ENCODE measurements around the gene LXN. TPM values are rescaled to one million over a fixed set of nuclear protein-coding genes. Genes with fewer than 3 reads are reported as not detected.

The LXN gene
- total RNA-seq, 3 donors from 2014 or later (not counting 1 experiment from before 2014, with no cell fraction given) = 2.2 to 3.9 (median 3.5) TPM

DNA sequence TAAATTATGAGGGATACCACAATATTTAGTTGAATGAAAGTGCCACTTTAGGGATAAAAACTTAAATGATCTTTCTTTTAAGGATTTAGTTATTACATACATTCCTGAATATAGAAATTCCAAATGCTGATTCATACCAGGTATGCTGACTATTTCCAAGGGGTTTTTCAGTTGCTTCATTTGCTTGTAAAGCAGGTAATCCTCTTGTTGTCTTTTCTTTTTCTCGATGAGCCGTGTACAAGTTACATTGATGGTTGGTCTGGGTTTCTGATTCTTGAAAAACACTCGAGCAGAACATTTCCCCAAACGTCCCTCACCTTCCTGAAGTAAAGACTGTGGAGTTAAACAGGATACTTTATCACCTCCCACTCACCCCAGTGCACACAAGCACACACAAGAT lies 38.2 kb upstream of the LXN start:
- no peak for DNase-seq
- WGBS (ENCODE audit: insufficient coverage) = no CpG with 5 or more reads among the region's 4 CpGs
- Mint-ChIP-seq H3K4me1 (peaks cover 21 to 22% of the 10 kb centered on the region in 2 donors), H3K27ac (no peak overlapping the region), H3K9me3 (no peaks in the 10 kb centered on the region), H3K27me3 (ENCODE audit: low read depth in 2 of 2) (no peaks in the 10 kb centered on the region), H3K4me3 (no peak overlapping the region), H3K36me3 (no peaks in the 10 kb centered on the region)
- H3K9me3 ChIP-seq (ENCODE audit: control insufficient read depth, insufficient read depth, low read length) = no peaks in the 10 kb centered on the region
- no peak overlapping the region for H3K4me3 ChIP-seq (ENCODE audit: low read length)
- no peaks in the 10 kb centered on the region for H3K27me3 ChIP-seq (ENCODE audit: control insufficient read depth, insufficient read depth, low read length)
- intact Hi-C loops (cut with micrococcal nuclease) = no loop called here
- no peak overlapping the region for H3K27ac ChIP-seq (ENCODE audit: low read length)
- no peak for ATAC-seq
- TF ChIP-seq, protein P1, sequence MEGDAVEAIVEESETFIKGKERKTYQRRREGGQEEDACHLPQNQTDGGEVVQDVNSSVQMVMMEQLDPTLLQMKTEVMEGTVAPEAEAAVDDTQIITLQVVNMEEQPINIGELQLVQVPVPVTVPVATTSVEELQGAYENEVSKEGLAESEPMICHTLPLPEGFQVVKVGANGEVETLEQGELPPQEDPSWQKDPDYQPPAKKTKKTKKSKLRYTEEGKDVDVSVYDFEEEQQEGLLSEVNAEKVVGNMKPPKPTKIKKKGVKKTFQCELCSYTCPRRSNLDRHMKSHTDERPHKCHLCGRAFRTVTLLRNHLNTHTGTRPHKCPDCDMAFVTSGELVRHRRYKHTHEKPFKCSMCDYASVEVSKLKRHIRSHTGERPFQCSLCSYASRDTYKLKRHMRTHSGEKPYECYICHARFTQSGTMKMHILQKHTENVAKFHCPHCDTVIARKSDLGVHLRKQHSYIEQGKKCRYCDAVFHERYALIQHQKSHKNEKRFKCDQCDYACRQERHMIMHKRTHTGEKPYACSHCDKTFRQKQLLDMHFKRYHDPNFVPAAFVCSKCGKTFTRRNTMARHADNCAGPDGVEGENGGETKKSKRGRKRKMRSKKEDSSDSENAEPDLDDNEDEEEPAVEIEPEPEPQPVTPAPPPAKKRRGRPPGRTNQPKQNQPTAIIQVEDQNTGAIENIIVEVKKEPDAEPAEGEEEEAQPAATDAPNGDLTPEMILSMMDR (IDR thresholded peaks at IDR 0.05) = no peak
- H3K4me1 ChIP-seq (ENCODE audit: control insufficient read depth, insufficient read depth, low read length) = no peaks in the 10 kb centered on the region
- H3K36me3 ChIP-seq (ENCODE audit: control insufficient read depth, insufficient read depth, low read length) = peaks cover 13% of the 10 kb centered on the region

DNA sequence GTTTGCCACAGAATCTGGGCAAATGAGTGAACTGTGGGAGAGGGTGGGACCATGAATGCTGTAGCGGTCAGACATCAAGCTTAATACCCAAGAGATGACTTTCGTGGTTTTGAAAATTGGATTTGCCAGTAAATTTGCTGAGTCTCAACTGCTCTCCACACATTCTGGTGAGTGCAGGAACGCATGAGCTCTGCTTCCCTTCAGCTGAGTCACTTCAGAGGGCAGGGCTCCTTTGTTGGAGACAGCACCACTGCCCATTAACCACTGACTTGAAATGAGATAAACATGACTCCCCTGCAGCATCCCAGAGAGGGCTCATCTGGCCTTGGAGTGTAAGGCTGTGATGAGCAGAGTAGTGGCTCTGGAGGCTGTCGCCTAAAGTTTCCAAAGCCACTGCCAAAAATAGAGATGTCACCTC lies 37.2 kb upstream of the LXN start:
- ATAC-seq (no peak), DNase-seq (no peak)
- Histone ChIP-seq H3K9me3 (ENCODE audit: control insufficient read depth, insufficient read depth, low read length) (no peaks in the 10 kb centered on the region), H3K4me3 (ENCODE audit: low read length) (no peak overlapping the region), H3K4me1 (ENCODE audit: control insufficient read depth, insufficient read depth, low read length) (no peaks in the 10 kb centered on the region), H3K36me3 (ENCODE audit: control insufficient read depth, insufficient read depth, low read length) (peaks cover 19% of the 10 kb centered on the region), H3K27ac (ENCODE audit: low read length) (no peak overlapping the region), H3K27me3 (ENCODE audit: control insufficient read depth, insufficient read depth, low read length) (no peaks in the 10 kb centered on the region)
- no peak overlapping the region for H3K4me3 Mint-ChIP-seq
- 88% methylated on average over 4 of the region's 4 CpGs for WGBS (ENCODE audit: insufficient coverage)
- H3K27me3 Mint-ChIP-seq (ENCODE audit: low read depth in 2 of 2) = no peaks in the 10 kb centered on the region
- H3K36me3 Mint-ChIP-seq = no peaks in the 10 kb centered on the region
- no peak overlapping the region for H3K27ac Mint-ChIP-seq
- H3K4me1 Mint-ChIP-seq = peaks cover 18 to 20% of the 10 kb centered on the region in 2 donors
- intact Hi-C loops (cut with micrococcal nuclease) = no loop called here
- TF ChIP-seq, protein P1 (IDR thresholded peaks at IDR 0.05) = no peak
- H3K9me3 Mint-ChIP-seq = no peaks in the 10 kb centered on the region

DNA sequence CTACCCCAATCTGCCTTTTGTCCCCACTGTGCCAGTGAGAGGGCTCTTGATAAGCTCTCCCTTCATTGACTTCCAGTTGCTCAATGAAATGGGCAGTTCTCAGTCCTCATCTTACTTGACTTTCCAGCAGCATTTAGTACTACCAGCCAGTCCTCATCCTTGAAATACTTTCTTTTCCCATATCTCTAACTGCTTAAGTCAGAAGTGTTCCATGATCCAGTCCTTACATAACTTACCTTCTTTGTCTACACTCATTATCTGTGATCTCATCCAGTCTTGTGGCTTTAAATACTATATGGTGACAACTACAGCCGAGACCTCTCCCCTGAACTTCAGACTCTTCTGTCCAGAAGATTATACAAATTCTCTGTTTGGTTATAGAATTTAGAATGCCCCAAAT lies 31.1 kb upstream of the LXN start:
- H3K9me3 ChIP-seq (ENCODE audit: control insufficient read depth, insufficient read depth, low read length) = no peaks in the 10 kb centered on the region
- no CpG with 5 or more reads among the region's 1 CpG for WGBS (ENCODE audit: insufficient coverage)
- H3K4me1 Mint-ChIP-seq = peaks cover 6 to 18% of the 10 kb centered on the region in 2 donors
- DNase-seq = no peak
- no peak overlapping the region for H3K4me3 ChIP-seq (ENCODE audit: low read length)
- TF ChIP-seq, protein P1 (IDR thresholded peaks at IDR 0.05) = no peak
- peak overlapping the region in 1 of 2 donors; percentile 4 for H3K27ac Mint-ChIP-seq
- H3K9me3 Mint-ChIP-seq = no peaks in the 10 kb centered on the region
- no peak for ATAC-seq
- intact Hi-C loops (cut with micrococcal nuclease) = no loop called here
- peaks cover 16% of the 10 kb centered on the region for H3K36me3 ChIP-seq (ENCODE audit: control insufficient read depth, insufficient read depth, low read length)
- no peaks in the 10 kb centered on the region for H3K4me1 ChIP-seq (ENCODE audit: control insufficient read depth, insufficient read depth, low read length)
- no peaks in the 10 kb centered on the region for H3K27me3 Mint-ChIP-seq (ENCODE audit: low read depth in 2 of 2)
- no peak overlapping the region for H3K4me3 Mint-ChIP-seq
- no peaks in the 10 kb centered on the region for H3K36me3 Mint-ChIP-seq
- H3K27ac ChIP-seq (ENCODE audit: low read length) = no peak overlapping the region
- H3K27me3 ChIP-seq (ENCODE audit: control insufficient read depth, insufficient read depth, low read length) = no peaks in the 10 kb centered on the region

DNA sequence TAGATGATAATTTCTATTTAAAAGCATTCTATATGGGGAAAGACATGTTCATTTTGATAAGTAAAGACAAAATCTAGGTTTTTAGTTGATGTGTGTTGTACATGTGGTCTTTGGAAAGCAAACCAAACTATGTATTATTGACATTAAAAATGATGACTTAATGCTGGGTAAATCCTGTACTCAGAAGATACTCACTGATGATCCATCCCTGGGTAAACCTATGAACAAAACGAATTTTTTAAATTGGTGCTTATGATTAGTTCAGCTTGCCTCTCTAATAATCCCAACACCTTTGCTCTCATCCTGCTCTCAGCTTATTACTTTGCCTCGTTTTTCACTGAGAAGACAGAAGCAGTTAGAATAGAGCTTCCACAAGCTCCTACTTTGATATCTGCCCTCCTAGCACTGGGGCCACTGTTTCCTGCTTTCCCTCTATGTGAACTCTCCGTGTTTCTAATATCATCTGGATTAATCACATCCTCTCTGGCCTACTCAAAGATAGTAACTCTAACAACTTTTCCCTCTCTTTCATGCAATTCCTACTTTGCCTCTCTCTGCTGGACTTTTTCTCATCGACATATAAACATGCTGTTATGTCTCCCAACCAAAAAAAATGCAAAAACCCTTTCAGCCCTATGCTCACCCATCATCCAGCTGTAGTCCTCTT lies 30.5 kb upstream of the LXN start:
- Histone ChIP-seq H3K9me3 (ENCODE audit: control insufficient read depth, insufficient read depth, low read length) (no peaks in the 10 kb centered on the region), H3K4me3 (ENCODE audit: low read length) (no peak overlapping the region), H3K4me1 (ENCODE audit: control insufficient read depth, insufficient read depth, low read length) (no peaks in the 10 kb centered on the region), H3K36me3 (ENCODE audit: control insufficient read depth, insufficient read depth, low read length) (peaks cover 12% of the 10 kb centered on the region), H3K27me3 (ENCODE audit: control insufficient read depth, insufficient read depth, low read length) (no peaks in the 10 kb centered on the region), H3K27ac (ENCODE audit: low read length) (no peak overlapping the region)
- Mint-ChIP-seq H3K27me3 (ENCODE audit: low read depth in 2 of 2) (no peaks in the 10 kb centered on the region), H3K36me3 (no peaks in the 10 kb centered on the region), H3K4me1 (peaks cover 6 to 18% of the 10 kb centered on the region in 2 donors), H3K4me3 (no peak overlapping the region), H3K9me3 (no peaks in the 10 kb centered on the region), H3K27ac (peak overlapping the region in 1 of 2 donors; percentile 4)
- whole genome bisulfite sequencing (ENCODE audit: insufficient coverage) = 94% methylated on average over 4 of the region's 4 CpGs
- ATAC-seq = no peak
- intact Hi-C loops (cut with micrococcal nuclease) = no loop called here
- DNase-seq = no peak
- TF ChIP-seq, protein P1 (IDR thresholded peaks at IDR 0.05) = no peak
